Measurements from ENCODE around the gene STK10.

Gene STK10

GRCh38 chr5:172114875-172115422 is 73.1 kb downstream of the STK10 start:
- no peak overlapping the region for H3K4me3 ChIP-seq (ENCODE audit: low read depth in 1 of 2, low read length in 2 of 2)
- H3K9me3 ChIP-seq (ENCODE audit: control insufficient read depth in 1 of 2, low read length in 2 of 2), result no peaks in the 10 kb centered on the region
- H3K27ac ChIP-seq (ENCODE audit: low read length), result peak overlapping the region; percentile 14
- H3K36me3 ChIP-seq (ENCODE audit: control insufficient read depth in 1 of 2, insufficient read depth in 2 of 2, low read length in 2 of 2), result no peaks in the 10 kb centered on the region
- peaks cover 15 to 36% of the 10 kb centered on the region in 2 donors for H3K4me1 ChIP-seq (ENCODE audit: control insufficient read depth in 1 of 2, insufficient read depth in 2 of 2, low read length in 2 of 2)
- H3K27me3 ChIP-seq (ENCODE audit: low read depth, low read length), result no peaks in the 10 kb centered on the region

- Histone ChIP-seq H3K27me3 (ENCODE audit: low read depth, low read length) (no peaks in the 10 kb centered on the region), H3K9me3 (ENCODE audit: control insufficient read depth in 1 of 2, low read length in 2 of 2) (no peaks in the 10 kb centered on the region), H3K4me3 (ENCODE audit: low read depth in 1 of 2, low read length in 2 of 2) (no peak overlapping the region), H3K36me3 (ENCODE audit: control insufficient read depth in 1 of 2, insufficient read depth in 2 of 2, low read length in 2 of 2) (no peaks in the 10 kb centered on the region), H3K27ac (ENCODE audit: low read length) (no peak overlapping the region), H3K4me1 (ENCODE audit: control insufficient read depth in 1 of 2, insufficient read depth in 2 of 2, low read length in 2 of 2) (peaks cover 15 to 29% of the 10 kb centered on the region in 2 donors)
These were observed 75.0 kb downstream of the STK10 start for GRCh38 chr5:172113036-172113435.

GRCh38 chr5:172111852-172112225 is 76.2 kb downstream of the STK10 start:
- peak overlapping the region in 1 of 2 donors; percentile 13 for H3K4me3 ChIP-seq (ENCODE audit: low read depth in 1 of 2, low read length in 2 of 2)
- H3K4me1 ChIP-seq (ENCODE audit: control insufficient read depth in 1 of 2, insufficient read depth in 2 of 2, low read length in 2 of 2), result peaks cover 20 to 37% of the 10 kb centered on the region in 2 donors
- H3K27me3 ChIP-seq (ENCODE audit: low read depth, low read length), result no peaks in the 10 kb centered on the region
- no peaks in the 10 kb centered on the region for H3K9me3 ChIP-seq (ENCODE audit: control insufficient read depth in 1 of 2, low read length in 2 of 2)
- peak overlapping the region; percentile 62 for H3K27ac ChIP-seq (ENCODE audit: low read length)
- H3K36me3 ChIP-seq (ENCODE audit: control insufficient read depth in 1 of 2, insufficient read depth in 2 of 2, low read length in 2 of 2), result no peaks in the 10 kb centered on the region

- Histone ChIP-seq H3K9me3 (ENCODE audit: control insufficient read depth in 1 of 2, low read length in 2 of 2) (no peaks in the 10 kb centered on the region), H3K36me3 (ENCODE audit: control insufficient read depth in 1 of 2, insufficient read depth in 2 of 2, low read length in 2 of 2) (no peaks in the 10 kb centered on the region), H3K4me1 (ENCODE audit: control insufficient read depth in 1 of 2, insufficient read depth in 2 of 2, low read length in 2 of 2) (peaks cover 20 to 37% of the 10 kb centered on the region in 2 donors), H3K27ac (ENCODE audit: low read length) (peak overlapping the region; percentile 62), H3K27me3 (ENCODE audit: low read depth, low read length) (no peaks in the 10 kb centered on the region), H3K4me3 (ENCODE audit: low read depth in 1 of 2, low read length in 2 of 2) (peak overlapping the region; percentile 13 to 37)
These were observed 76.8 kb downstream of the STK10 start for GRCh38 chr5:172110921-172111851.

- H3K4me3 ChIP-seq (ENCODE audit: low read depth in 1 of 2, low read length in 2 of 2), result no peak overlapping the region
- H3K9me3 ChIP-seq (ENCODE audit: control insufficient read depth in 1 of 2, low read length in 2 of 2), result no peaks in the 10 kb centered on the region
- peaks cover 20 to 36% of the 10 kb centered on the region in 2 donors for H3K4me1 ChIP-seq (ENCODE audit: control insufficient read depth in 1 of 2, insufficient read depth in 2 of 2, low read length in 2 of 2)
- peaks cover 0 to 2% of the 10 kb centered on the region in 2 donors for H3K36me3 ChIP-seq (ENCODE audit: control insufficient read depth in 1 of 2, insufficient read depth in 2 of 2, low read length in 2 of 2)
- H3K27ac ChIP-seq (ENCODE audit: low read length), result peak overlapping the region; percentile 62
- no peaks in the 10 kb centered on the region for H3K27me3 ChIP-seq (ENCODE audit: low read depth, low read length)
These were observed 77.7 kb downstream of the STK10 start for GRCh38 chr5:172110260-172110815.

DNA sequence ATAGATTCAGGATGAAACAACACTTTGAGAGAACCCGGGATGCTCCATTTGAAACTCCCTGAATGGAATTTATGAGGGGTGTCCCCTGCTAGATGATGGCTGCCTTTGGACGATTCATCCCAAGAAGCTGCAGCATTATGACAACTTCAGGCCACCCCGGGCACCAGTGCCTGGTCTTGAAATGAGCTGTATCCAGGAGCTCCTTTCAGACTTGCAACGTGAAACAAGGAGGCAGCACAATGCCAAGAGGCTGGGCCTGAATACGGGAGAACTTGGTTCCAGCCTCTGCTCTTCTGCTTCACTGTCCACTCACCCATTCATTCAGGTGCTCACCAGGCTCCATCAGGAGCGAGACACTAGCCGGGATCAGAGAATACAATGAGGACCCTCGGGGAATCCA is 78.3 kb downstream of the STK10 start:
- Histone ChIP-seq H3K36me3 (ENCODE audit: control insufficient read depth in 1 of 2, insufficient read depth in 2 of 2, low read length in 2 of 2) (peaks cover 0 to 4% of the 10 kb centered on the region in 2 donors), H3K9me3 (ENCODE audit: control insufficient read depth in 1 of 2, low read length in 2 of 2) (no peaks in the 10 kb centered on the region), H3K4me3 (ENCODE audit: low read depth in 1 of 2, low read length in 2 of 2) (no peak overlapping the region), H3K27ac (ENCODE audit: low read length) (no peak overlapping the region), H3K4me1 (ENCODE audit: control insufficient read depth in 1 of 2, insufficient read depth in 2 of 2, low read length in 2 of 2) (peaks cover 20 to 33% of the 10 kb centered on the region in 2 donors), H3K27me3 (ENCODE audit: low read depth, low read length) (no peaks in the 10 kb centered on the region)

DNA sequence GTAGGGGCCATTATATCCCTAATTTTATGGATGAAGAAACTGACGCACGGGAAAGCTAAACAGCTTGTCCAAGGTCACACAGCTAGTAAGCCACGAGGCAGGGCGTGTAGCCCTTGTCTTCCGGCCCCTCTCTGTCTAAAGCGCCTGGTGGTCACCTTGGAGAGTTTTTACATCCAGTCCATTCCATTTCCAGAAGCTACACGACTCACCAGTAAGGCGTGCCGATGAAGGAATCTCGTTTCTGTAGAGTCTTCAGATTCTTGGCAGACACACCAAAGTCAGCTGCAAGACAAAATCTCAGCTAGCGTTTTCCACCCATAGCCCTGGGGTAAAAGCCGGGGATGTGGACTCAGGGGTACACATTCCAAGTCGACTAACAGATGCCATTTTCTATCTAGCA is 80.5 kb downstream of the STK10 start:
- Histone ChIP-seq H3K4me1 (ENCODE audit: control insufficient read depth in 1 of 2, insufficient read depth in 2 of 2, low read length in 2 of 2) (peaks cover 20 to 33% of the 10 kb centered on the region in 2 donors), H3K27ac (ENCODE audit: low read length) (no peak overlapping the region), H3K9me3 (ENCODE audit: control insufficient read depth in 1 of 2, low read length in 2 of 2) (no peaks in the 10 kb centered on the region), H3K4me3 (ENCODE audit: low read depth in 1 of 2, low read length in 2 of 2) (no peak overlapping the region), H3K36me3 (ENCODE audit: control insufficient read depth in 1 of 2, insufficient read depth in 2 of 2, low read length in 2 of 2) (peaks cover 0 to 4% of the 10 kb centered on the region in 2 donors), H3K27me3 (ENCODE audit: low read depth, low read length) (no peaks in the 10 kb centered on the region)

DNA sequence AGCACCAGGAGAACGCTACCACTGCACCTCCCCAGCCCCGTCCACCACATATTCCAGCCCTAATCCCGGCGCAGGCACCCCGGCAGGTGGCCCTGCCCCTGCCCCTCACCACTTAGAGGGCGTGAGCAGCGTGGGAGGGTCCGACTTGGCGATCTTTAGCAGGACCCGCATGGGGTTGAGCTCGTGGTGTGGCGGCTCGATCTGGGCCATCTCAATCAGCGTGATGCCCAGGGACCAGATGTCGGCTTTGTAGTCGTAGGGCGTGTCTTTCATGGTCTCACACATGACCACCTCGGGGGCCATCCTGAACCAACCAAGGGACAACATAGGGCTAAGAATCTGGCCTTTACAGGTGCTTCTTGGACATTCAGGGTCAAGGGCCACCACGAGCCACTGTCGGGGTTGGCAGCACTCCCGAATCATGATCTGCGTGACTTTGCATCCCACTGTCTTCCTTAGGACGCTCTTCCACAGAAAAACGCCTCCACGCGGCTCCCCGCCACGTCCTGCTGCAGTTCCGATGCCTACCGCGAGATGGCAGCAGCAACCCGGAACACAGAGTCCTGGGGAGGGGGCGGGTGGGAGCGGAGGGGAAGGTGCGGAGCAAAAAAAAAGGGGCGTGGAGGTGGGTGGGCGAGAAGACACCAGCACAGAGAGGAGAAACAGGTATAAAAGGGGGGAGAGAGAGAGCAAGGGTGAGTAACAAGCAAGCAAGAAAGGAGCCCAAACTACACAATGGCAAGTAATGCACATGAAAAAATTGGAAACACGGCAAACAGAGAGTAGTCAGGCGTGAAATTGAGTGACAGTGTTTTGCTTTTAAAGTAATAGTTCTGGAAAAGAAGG is 81.3 kb downstream of the STK10 start:
- H3K9me3 ChIP-seq (ENCODE audit: control insufficient read depth in 1 of 2, low read length in 2 of 2), result no peaks in the 10 kb centered on the region
- no peaks in the 10 kb centered on the region for H3K27me3 ChIP-seq (ENCODE audit: low read depth, low read length)
- peaks cover 0 to 7% of the 10 kb centered on the region in 2 donors for H3K36me3 ChIP-seq (ENCODE audit: control insufficient read depth in 1 of 2, insufficient read depth in 2 of 2, low read length in 2 of 2)
- H3K27ac ChIP-seq (ENCODE audit: low read length), result no peak overlapping the region
- H3K4me3 ChIP-seq (ENCODE audit: low read depth in 1 of 2, low read length in 2 of 2), result peak overlapping the region; percentile 16 to 36
- H3K4me1 ChIP-seq (ENCODE audit: control insufficient read depth in 1 of 2, insufficient read depth in 2 of 2, low read length in 2 of 2), result peaks cover 16 to 33% of the 10 kb centered on the region in 2 donors

DNA sequence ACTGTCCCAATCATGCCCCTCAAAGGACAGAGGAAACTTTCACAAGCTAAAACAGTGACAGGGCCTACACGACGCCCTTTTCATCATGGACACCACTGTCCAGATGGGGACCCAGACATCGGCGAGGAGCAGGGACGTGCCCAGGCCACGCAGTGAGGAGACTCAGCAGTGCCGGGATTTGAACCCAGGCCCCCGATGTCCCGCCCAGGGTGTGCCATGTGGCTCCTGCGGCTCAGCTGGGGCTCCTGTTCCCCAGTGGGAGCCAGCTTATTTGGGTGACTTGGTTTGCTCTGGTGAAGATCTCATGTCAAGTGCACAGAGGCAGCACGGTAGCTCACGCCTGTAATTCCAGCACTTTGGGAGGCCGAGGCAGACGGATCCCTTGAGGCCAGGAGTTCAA is 82.2 kb downstream of the STK10 start:
- peaks cover 7 to 24% of the 10 kb centered on the region in 2 donors for H3K4me1 ChIP-seq (ENCODE audit: control insufficient read depth in 1 of 2, insufficient read depth in 2 of 2, low read length in 2 of 2)
- H3K9me3 ChIP-seq (ENCODE audit: control insufficient read depth in 1 of 2, low read length in 2 of 2), result no peaks in the 10 kb centered on the region
- peaks cover 0 to 7% of the 10 kb centered on the region in 2 donors for H3K36me3 ChIP-seq (ENCODE audit: control insufficient read depth in 1 of 2, insufficient read depth in 2 of 2, low read length in 2 of 2)
- no peak overlapping the region for H3K4me3 ChIP-seq (ENCODE audit: low read depth in 1 of 2, low read length in 2 of 2)
- no peak overlapping the region for H3K27ac ChIP-seq (ENCODE audit: low read length)
- H3K27me3 ChIP-seq (ENCODE audit: low read depth, low read length), result no peaks in the 10 kb centered on the region

- Histone ChIP-seq H3K36me3 (ENCODE audit: control insufficient read depth in 1 of 2, insufficient read depth in 2 of 2, low read length in 2 of 2) (peaks cover 0 to 7% of the 10 kb centered on the region in 2 donors), H3K4me1 (ENCODE audit: control insufficient read depth in 1 of 2, insufficient read depth in 2 of 2, low read length in 2 of 2) (peaks cover 5 to 16% of the 10 kb centered on the region in 2 donors), H3K9me3 (ENCODE audit: control insufficient read depth in 1 of 2, low read length in 2 of 2) (no peaks in the 10 kb centered on the region), H3K27ac (ENCODE audit: low read length) (no peak overlapping the region), H3K27me3 (ENCODE audit: low read depth, low read length) (no peaks in the 10 kb centered on the region), H3K4me3 (ENCODE audit: low read depth in 1 of 2, low read length in 2 of 2) (no peak overlapping the region)
These were observed 83.0 kb downstream of the STK10 start for GRCh38 chr5:172104801-172105701.

Measured in muscle layer of duodenum (tissue), 2 donors.